Neural crest cell (in vitro differentiated cells): ENCODE results near the gene CDH12. TPM values are rescaled to one million over a fixed set of nuclear protein-coding genes. Genes with fewer than 3 reads are reported as not detected.

Source experiments
- DNase-seq: peaks from one replicate; pipeline ENCODE4 v3.0.0; 2021; ENCODE audit warnings: low read depth, mixed read lengths, low spot score
- H3K27ac Mint-ChIP-seq: one replicate; pipeline ENCODE4 v1.8.0; 2021; ENCODE audit warnings: mild to moderate bottlenecking, mixed read lengths; ENCODE audit not compliant: unreplicated experiment
- H3K27me3 Mint-ChIP-seq: 2 replicates; pipeline ENCODE4 v1.8.0; 2021; ENCODE audit warnings: low read depth, mild to moderate bottlenecking, mixed read lengths
- H3K36me3 Mint-ChIP-seq: 2 replicates; pipeline ENCODE4 v1.8.0; 2021; ENCODE audit warnings: low read depth, mild to moderate bottlenecking, mixed read lengths
- H3K4me1 Mint-ChIP-seq: 2 replicates; pipeline ENCODE4 v1.8.0; 2021; ENCODE audit warnings: mixed read lengths
- H3K4me3 Mint-ChIP-seq: one replicate; pipeline ENCODE4 v1.8.0; 2021; ENCODE audit warnings: mild to moderate bottlenecking, mixed read lengths
- H3K9me3 Mint-ChIP-seq: 2 replicates; pipeline ENCODE4 v1.8.0; 2021; ENCODE audit warnings: mixed read lengths
- total RNA-seq: library from RNA; stranded (reverse); gene quantifications from 2 replicates; pipeline ENCODE4 v1.2.1, GENCODE V29; 2021
- TF ChIP-seq, protein P1 (sequence below): fragments of 200-600 bp; sonication (generic); conservative IDR thresholded peaks from 2 replicates; pipeline ENCODE4 v1.5.0; 2021; ENCODE audit warnings: antibody characterized with exemption, mild to moderate bottlenecking

CDH12 gene
- total RNA-seq, 1 donor from 2014 or later, result 0.07 TPM

DNA sequence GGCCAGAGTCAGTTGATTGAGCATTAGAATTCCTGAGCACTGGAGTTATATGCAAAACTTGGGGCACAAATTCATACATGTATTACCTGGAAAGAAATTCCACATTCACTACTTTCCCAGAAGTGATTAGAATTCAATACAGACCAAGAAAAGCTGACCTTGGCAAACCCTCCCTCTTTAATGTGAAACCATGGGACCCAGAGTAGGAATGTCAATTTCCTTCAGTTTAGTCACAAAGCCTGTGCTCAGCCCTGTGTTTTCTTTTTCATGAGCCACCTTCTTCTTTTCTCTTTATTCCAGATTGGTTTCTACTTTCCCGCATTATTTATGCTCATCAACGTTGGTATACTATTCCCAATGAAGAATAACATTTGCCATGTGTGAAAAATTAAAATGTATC, 420.2 kb downstream of the CDH12 start:
- Mint-ChIP-seq H3K9me3 (peaks cover 4% of the 10 kb centered on the region), H3K4me1 (peaks cover 6% of the 10 kb centered on the region), H3K27ac (no peak overlapping the region), H3K4me3 (no peak overlapping the region), H3K27me3 (no peaks in the 10 kb centered on the region), H3K36me3 (no peaks in the 10 kb centered on the region)
- TF ChIP-seq, protein P1, sequence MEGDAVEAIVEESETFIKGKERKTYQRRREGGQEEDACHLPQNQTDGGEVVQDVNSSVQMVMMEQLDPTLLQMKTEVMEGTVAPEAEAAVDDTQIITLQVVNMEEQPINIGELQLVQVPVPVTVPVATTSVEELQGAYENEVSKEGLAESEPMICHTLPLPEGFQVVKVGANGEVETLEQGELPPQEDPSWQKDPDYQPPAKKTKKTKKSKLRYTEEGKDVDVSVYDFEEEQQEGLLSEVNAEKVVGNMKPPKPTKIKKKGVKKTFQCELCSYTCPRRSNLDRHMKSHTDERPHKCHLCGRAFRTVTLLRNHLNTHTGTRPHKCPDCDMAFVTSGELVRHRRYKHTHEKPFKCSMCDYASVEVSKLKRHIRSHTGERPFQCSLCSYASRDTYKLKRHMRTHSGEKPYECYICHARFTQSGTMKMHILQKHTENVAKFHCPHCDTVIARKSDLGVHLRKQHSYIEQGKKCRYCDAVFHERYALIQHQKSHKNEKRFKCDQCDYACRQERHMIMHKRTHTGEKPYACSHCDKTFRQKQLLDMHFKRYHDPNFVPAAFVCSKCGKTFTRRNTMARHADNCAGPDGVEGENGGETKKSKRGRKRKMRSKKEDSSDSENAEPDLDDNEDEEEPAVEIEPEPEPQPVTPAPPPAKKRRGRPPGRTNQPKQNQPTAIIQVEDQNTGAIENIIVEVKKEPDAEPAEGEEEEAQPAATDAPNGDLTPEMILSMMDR, result no peak
- DNase-seq, result no peak

DNA sequence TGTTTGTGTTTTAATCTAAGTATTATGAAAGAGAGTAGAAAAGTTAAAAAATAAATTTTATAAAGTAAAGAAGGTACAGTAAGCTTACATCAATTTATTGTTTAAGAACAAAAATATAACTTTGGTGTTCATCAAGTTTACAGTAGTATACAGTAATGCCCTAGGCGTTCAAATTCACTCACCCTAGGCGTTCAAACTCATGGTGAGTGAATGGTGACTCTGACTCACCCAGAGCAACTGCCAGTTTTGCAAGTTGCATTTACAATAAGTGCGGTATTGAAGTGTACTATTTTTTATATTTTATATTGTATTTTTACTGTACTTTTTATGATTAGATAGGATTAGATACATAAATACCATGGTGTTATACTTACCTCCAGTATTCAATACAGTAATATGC, 421.3 kb downstream of the CDH12 start:
- TF ChIP-seq, protein P1, result no peak
- DNase-seq, result no peak
- Mint-ChIP-seq H3K4me3 (no peak overlapping the region), H3K36me3 (no peaks in the 10 kb centered on the region), H3K27me3 (no peaks in the 10 kb centered on the region), H3K27ac (no peak overlapping the region), H3K4me1 (peaks cover 6% of the 10 kb centered on the region), H3K9me3 (peaks cover 4% of the 10 kb centered on the region)

DNA sequence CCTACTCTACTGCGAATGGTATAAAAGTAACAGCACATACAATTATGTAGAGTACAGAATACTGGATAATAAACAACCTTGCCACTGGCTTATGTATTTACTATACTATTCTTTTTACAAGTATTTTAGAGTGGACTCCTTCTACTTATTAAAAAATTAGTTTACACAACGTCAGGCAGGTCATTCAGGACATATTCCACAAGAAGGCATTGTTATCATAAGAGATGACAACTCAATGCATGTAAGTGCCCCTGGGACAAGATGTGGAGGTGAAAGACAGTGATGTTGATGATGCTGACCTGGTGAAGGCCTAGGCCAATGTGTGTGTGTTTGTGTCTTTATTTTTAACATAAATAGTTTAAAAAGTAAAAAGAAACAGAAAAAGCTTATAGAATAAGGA, 421.7 kb downstream of the CDH12 start:
- Mint-ChIP-seq H3K27me3 (no peaks in the 10 kb centered on the region), H3K27ac (no peak overlapping the region), H3K4me3 (no peak overlapping the region), H3K4me1 (peaks cover 6% of the 10 kb centered on the region), H3K36me3 (no peaks in the 10 kb centered on the region), H3K9me3 (peaks cover 4% of the 10 kb centered on the region)
- TF ChIP-seq, protein P1, result no peak
- DNase-seq, result no peak

- no peaks in the 10 kb centered on the region for H3K4me1 Mint-ChIP-seq
- TF ChIP-seq, protein P1, result no peak
- H3K27ac Mint-ChIP-seq, result no peak overlapping the region
- peaks cover 13% of the 10 kb centered on the region for H3K27me3 Mint-ChIP-seq
- DNase-seq, result no peak
- H3K36me3 Mint-ChIP-seq, result no peaks in the 10 kb centered on the region
- H3K4me3 Mint-ChIP-seq, result no peak overlapping the region
- no peaks in the 10 kb centered on the region for H3K9me3 Mint-ChIP-seq
Measured at GRCh38 chr5:22411554-22412349, 441.4 kb downstream of the CDH12 start.

DNA sequence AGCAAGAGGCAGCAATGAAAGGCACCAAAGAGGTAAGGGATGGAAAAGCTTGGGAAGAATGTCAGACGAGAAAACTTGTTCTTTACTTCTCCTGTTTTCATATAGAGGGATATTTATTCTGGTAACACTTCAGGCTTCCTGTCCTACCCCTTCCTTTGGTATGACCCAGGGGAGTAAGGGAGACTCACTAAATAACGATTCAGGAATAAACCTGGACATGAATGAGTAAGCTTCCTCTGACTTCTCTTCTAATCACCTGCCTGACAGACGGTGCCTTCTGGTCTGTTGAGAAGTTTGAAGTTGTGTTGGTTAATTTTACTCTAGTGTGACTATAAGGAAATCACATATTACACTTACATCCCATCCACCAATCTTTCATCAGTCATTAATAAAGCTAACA, 461.2 kb downstream of the CDH12 start:
- DNase-seq, result no peak
- no peaks in the 10 kb centered on the region for H3K4me1 Mint-ChIP-seq
- no peak overlapping the region for H3K27ac Mint-ChIP-seq
- no peak overlapping the region for H3K4me3 Mint-ChIP-seq
- TF ChIP-seq, protein P1, result no peak
- H3K27me3 Mint-ChIP-seq, result no peaks in the 10 kb centered on the region
- H3K9me3 Mint-ChIP-seq, result no peaks in the 10 kb centered on the region
- no peaks in the 10 kb centered on the region for H3K36me3 Mint-ChIP-seq
